Spleen (tissue), 11 donors: Measurements from ENCODE around the gene CEBPE. TPM values are rescaled to one million over a fixed set of nuclear protein-coding genes. Genes with fewer than 3 reads are reported as not detected.

Experiments
- DNase-seq: peaks from one replicate; pipeline ENCODE4 v3.0.0-alpha.2; 2020
- H3K27ac ChIP-seq, 8 donors: fragments of 200-600 bp; sonication (generic) in 7 of 8; 1 replicate in 4 of 8; 2 replicates in 4 of 8; pipeline versions ENCODE4 v1.5.0 to v1.8.0; 2016 to 2021; ENCODE audit warnings: inconsistent platforms in 4 of 8, mild to moderate bottlenecking in 4 of 8, moderate library complexity in 1 of 8
- H3K27me3 ChIP-seq, 7 donors: fragments of 200-600 bp; sonication (generic) in 6 of 7; replicated peaks in 1 of 7; 1 replicate in 4 of 7; 2 replicates in 3 of 7; pipeline versions ENCODE4 v1.5.0 to v1.8.0; 2016 to 2021; ENCODE audit warnings: inconsistent platforms in 3 of 7, mild to moderate bottlenecking in 1 of 7
- H3K36me3 ChIP-seq, 6 donors: fragments of 200-600 bp; sonication (generic) in 5 of 6; 1 replicate in 4 of 6; 2 replicates in 2 of 6; pipeline versions ENCODE4 v1.5.0 to v1.8.0; 2016 to 2021; ENCODE audit warnings: inconsistent platforms in 2 of 6
- H3K4me1 ChIP-seq, 6 donors: fragments of 200-600 bp; sonication (generic) in 5 of 6; 1 replicate in 3 of 6; 2 replicates in 3 of 6; pipeline versions ENCODE4 v1.5.0 to v1.8.0; 2016 to 2021; ENCODE audit warnings: inconsistent platforms in 3 of 6
- H3K4me3 ChIP-seq, 8 donors: fragments of 200-600 bp; sonication (generic) in 7 of 8; 1 replicate in 4 of 8; 2 replicates in 4 of 8; pipeline versions ENCODE4 v1.5.0 to v1.8.0; 2016 to 2021; ENCODE audit warnings: inconsistent platforms in 4 of 8, mild to moderate bottlenecking in 4 of 8, moderate library complexity in 2 of 8
- H3K9me3 ChIP-seq, 8 donors: fragments of 200-600 bp; sonication (generic) in 7 of 8; 1 replicate in 4 of 8; 2 replicates in 4 of 8; pipeline versions ENCODE4 v1.5.0 to v1.8.0; 2016 to 2021; ENCODE audit warnings: inconsistent platforms in 4 of 8
- POLR2A ChIP-seq, 3 donors: fragments of 450-650 bp; IDR thresholded peaks; one replicate each; pipeline ENCODE4 v1.5.1; 2017; ENCODE audit warnings: antibody characterized with exemption in 3 of 3, mild to moderate bottlenecking in 1 of 3
- POLR2AphosphoS5 ChIP-seq, 3 donors: sonication (generic); formaldehyde crosslinking; IDR thresholded peaks; one replicate each; pipeline ENCODE4 v1.5.1; 2017; ENCODE audit warnings: antibody characterized with exemption in 3 of 3
- WGBS, 5 donors: extraction: QIAGEN DNeasy Blood & Tissue Kit in 3 of 5; methylation state at CpG; one replicate each; pipeline versions ENCODE4 v1.1.5 to v1.1.7; 2013 to 2018; 5-methylcytosine and 5-hydroxymethylcytosine counted together
- intact Hi-C: fragments of 100-400 bp; cut with DNase I; formaldehyde crosslinking; loops from one replicate; pipeline ENCODE4 v1.15.0; 2023; ENCODE audit warnings: low total_unique reads
- polyA plus RNA-seq, 3 donors: library from polyadenylated mRNA; stranded (reverse); fragments of 200-250 nt; gene quantifications; one replicate each; pipeline ENCODE4 v1.2.1, GENCODE V29; 2013
- total RNA-seq, 7 donors: library from RNA; depleted of rRNA in 3 of 7; stranded (reverse); fragments of >200 nt in 3 of 7; fragmentation: NEBNext Ultra II Directional in 4 of 7; extraction: Animal tissue kit (Norgen Biotek cat#: 25700) in 4 of 7; gene quantifications; one replicate each; pipeline versions ENCODE4 v1.1.0 to v1.2.1, GENCODE V29; 2016 to 2021
- TF ChIP-seq, protein P1 (sequence below), 11 experiments: fragments of 200-600 bp in 7 of 11; fragments of 450-650 bp in 4 of 11; sonication (generic) in 4 of 11; IDR thresholded peaks in 8 of 11; conservative IDR thresholded peaks in 3 of 11; 1 replicate in 7 of 11; 2 replicates in 4 of 11; pipeline versions ENCODE4 v1.4.0 to v1.8.0; 2016 to 2021; ENCODE audit warnings: antibody characterized with exemption in 11 of 11, inconsistent platforms in 4 of 11, mild to moderate bottlenecking in 1 of 11
- donor health status: healthy with polysubstance abuse.
- donor health status: DM: no; HTN: no; CAD: no; lungs with moderate emphysema.
- donor health status: DM: no; HTN: no; CAD: no.
- donor health status: Bipolar disorder and iron deficiency.
- donor health status: healthy.
- donor health status: DM: no; HTN: no; CAD: no.
- donor health status: DM: yes; HTN: yes; CAD: no.

The CEBPE gene
- total and polyA plus RNA-seq, 10 donors: 0.64 to 9.6 (median 1.5) TPM

- 79 to 97% (median 82%) methylated on average over 4 of the region's 4 CpGs for WGBS, 5 donors
- Histone ChIP-seq H3K4me1 (no peaks in the 10 kb centered on the region), H3K27me3 (no peaks in the 10 kb centered on the region), H3K36me3 (peaks cover 0 to 6% (median 0%) of the 10 kb centered on the region in 6 donors), H3K9me3 (no peaks in the 10 kb centered on the region), H3K4me3 (no peak overlapping the region), H3K27ac (peak overlapping the region in 2 of 8 donors; percentile 11 to 16)
- intact Hi-C loops: no loop called here
- TF ChIP-seq POLR2AphosphoS5 (IDR thresholded peaks at IDR 0.05) (no peak), POLR2A (IDR thresholded peaks at IDR 0.05) (no peak)
- TF ChIP-seq, protein P1, sequence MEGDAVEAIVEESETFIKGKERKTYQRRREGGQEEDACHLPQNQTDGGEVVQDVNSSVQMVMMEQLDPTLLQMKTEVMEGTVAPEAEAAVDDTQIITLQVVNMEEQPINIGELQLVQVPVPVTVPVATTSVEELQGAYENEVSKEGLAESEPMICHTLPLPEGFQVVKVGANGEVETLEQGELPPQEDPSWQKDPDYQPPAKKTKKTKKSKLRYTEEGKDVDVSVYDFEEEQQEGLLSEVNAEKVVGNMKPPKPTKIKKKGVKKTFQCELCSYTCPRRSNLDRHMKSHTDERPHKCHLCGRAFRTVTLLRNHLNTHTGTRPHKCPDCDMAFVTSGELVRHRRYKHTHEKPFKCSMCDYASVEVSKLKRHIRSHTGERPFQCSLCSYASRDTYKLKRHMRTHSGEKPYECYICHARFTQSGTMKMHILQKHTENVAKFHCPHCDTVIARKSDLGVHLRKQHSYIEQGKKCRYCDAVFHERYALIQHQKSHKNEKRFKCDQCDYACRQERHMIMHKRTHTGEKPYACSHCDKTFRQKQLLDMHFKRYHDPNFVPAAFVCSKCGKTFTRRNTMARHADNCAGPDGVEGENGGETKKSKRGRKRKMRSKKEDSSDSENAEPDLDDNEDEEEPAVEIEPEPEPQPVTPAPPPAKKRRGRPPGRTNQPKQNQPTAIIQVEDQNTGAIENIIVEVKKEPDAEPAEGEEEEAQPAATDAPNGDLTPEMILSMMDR (IDR thresholded peaks at IDR 0.05 in 8 of 11, conservative IDR thresholded peaks at IDR 0.05 in 3 of 11): no peak
- no peak for DNase-seq
These were observed 26.8 kb upstream of the CEBPE start for GRCh38 chr14:23145794-23146350.

- TF ChIP-seq, protein P1 (IDR thresholded peaks at IDR 0.05 in 8 of 11, conservative IDR thresholded peaks at IDR 0.05 in 3 of 11): no peak
- TF ChIP-seq POLR2AphosphoS5 (IDR thresholded peaks at IDR 0.05): no peak
- no peak for TF ChIP-seq POLR2A (IDR thresholded peaks at IDR 0.05)
- no peak overlapping the region for H3K27ac ChIP-seq
- H3K9me3 ChIP-seq: no peaks in the 10 kb centered on the region
- 39 to 96% (median 90%) methylated on average over 1 of the region's 1 CpG for WGBS, 5 donors
- no peak overlapping the region for H3K4me3 ChIP-seq
- DNase-seq: no peak
- intact Hi-C loops: no loop called here
- no peaks in the 10 kb centered on the region for H3K27me3 ChIP-seq
- H3K36me3 ChIP-seq: peaks cover 0 to 26% (median 0%) of the 10 kb centered on the region in 6 donors
- no peaks in the 10 kb centered on the region for H3K4me1 ChIP-seq
These were observed 24.9 kb upstream of the CEBPE start for GRCh38 chr14:23143911-23144310.

DNA sequence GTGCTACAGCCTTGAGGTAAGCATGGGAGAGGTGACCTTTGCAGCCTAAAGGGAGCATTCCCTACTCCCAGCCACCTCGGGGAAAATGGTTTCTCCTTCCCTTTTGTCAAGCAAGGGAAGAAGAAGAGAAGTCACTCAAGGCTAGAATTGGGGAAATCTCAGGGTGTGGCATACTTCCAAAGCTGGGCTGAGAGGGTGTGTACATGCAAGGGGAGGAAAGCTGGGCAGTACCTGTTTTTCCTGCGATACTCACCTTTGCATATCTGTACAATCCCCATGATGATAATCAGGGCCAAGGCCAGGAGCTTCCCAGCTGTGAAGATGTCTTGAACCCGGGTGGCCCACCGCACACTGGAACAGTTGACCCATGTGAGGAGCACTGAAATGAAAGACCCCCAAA is 23.8 kb upstream of the CEBPE start:
- intact Hi-C loops: no loop called here
- Histone ChIP-seq H3K36me3 (peaks cover 0 to 37% (median 0%) of the 10 kb centered on the region in 6 donors), H3K4me1 (no peaks in the 10 kb centered on the region), H3K9me3 (no peaks in the 10 kb centered on the region), H3K27ac (no peak overlapping the region), H3K27me3 (no peaks in the 10 kb centered on the region), H3K4me3 (no peak overlapping the region)
- DNase-seq: no peak
- WGBS, 5 donors: 76 to 90% (median 84%) methylated on average over 4 of the region's 4 CpGs
- TF ChIP-seq POLR2AphosphoS5 (IDR thresholded peaks at IDR 0.05): no peak

- DNase-seq: no peak
- WGBS, 5 donors: 79 to 92% (median 87%) methylated on average over 7 of the region's 7 CpGs
- Histone ChIP-seq H3K27ac (no peak overlapping the region), H3K36me3 (peaks cover 0 to 46% (median 0%) of the 10 kb centered on the region in 6 donors), H3K4me3 (no peak overlapping the region), H3K9me3 (no peaks in the 10 kb centered on the region), H3K27me3 (no peaks in the 10 kb centered on the region), H3K4me1 (no peaks in the 10 kb centered on the region)
- TF ChIP-seq POLR2A (IDR thresholded peaks at IDR 0.05): no peak
- TF ChIP-seq POLR2AphosphoS5 (IDR thresholded peaks at IDR 0.05): no peak
- TF ChIP-seq, protein P1 (IDR thresholded peaks at IDR 0.05 in 8 of 11, conservative IDR thresholded peaks at IDR 0.05 in 3 of 11): no peak
- intact Hi-C loops: no loop called here
These were observed 22.8 kb upstream of the CEBPE start for GRCh38 chr14:23141706-23142444.
